ENCODE measurements around the gene UCK2. TPM values are rescaled to one million over a fixed set of nuclear protein-coding genes. Genes with fewer than 3 reads are reported as not detected.
A peak's percentile ranks its signal among the peaks of the same experiment; 100 is the strongest.

Gene UCK2
- total RNA-seq, 1 experiment from 2014 or later: 84.2 TPM

GRCh38 chr1:165875171-165875570 lies 47.8 kb downstream of the UCK2 start:
- no peak overlapping the region for H3K27ac ChIP-seq
- H3K36me3 ChIP-seq: peaks cover 4% of the 10 kb centered on the region
- peaks cover 7% of the 10 kb centered on the region; the same call in 1 of the 2 replicates for H3K4me1 ChIP-seq
- no peaks in the 10 kb centered on the region for H3K27me3 ChIP-seq
- H3K9me3 ChIP-seq (replicated peaks): no peaks in the 10 kb centered on the region
- H3K4me3 ChIP-seq: no peak overlapping the region
- no peak for DNase-seq

- H3K9me3 ChIP-seq (replicated peaks): no peaks in the 10 kb centered on the region
- H3K27me3 ChIP-seq: no peaks in the 10 kb centered on the region
- no peak overlapping the region for H3K27ac ChIP-seq
- peaks cover 4% of the 10 kb centered on the region for H3K36me3 ChIP-seq
- H3K4me3 ChIP-seq: no peak overlapping the region
- H3K4me1 ChIP-seq: peaks cover 5% of the 10 kb centered on the region; the same call in 1 of the 2 replicates
- no peak for DNase-seq
Observed at GRCh38 chr1:165875604-165876003, 48.2 kb downstream of the UCK2 start.

GRCh38 chr1:165876121-165876520 lies 48.7 kb downstream of the UCK2 start:
- Histone ChIP-seq H3K4me1 (no peaks in the 10 kb centered on the region; the same call in 1 of the 2 replicates), H3K36me3 (peaks cover 4% of the 10 kb centered on the region), H3K27ac (no peak overlapping the region), H3K4me3 (no peak overlapping the region), H3K27me3 (no peaks in the 10 kb centered on the region), H3K9me3 (replicated peaks) (no peaks in the 10 kb centered on the region)
- DNase-seq: no peak

DNA sequence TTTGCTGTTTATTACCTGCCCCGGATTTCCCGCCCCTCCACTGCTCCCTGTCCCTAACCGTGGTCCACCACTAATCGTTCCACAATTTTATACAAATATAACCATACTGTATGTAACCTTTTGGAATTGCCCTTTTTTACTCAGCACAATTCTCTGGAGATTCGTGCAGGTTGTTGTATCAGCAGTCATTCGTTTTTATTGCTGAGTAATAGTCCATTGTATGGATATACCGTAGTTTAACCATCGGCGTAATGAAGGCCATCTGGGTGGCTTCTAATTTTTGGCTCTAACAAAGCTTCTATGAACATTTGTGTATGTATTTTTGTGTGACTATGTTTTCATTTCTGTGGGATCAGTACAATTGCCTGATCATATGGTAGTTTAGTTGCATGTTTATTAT lies 50.0 kb downstream of the UCK2 start:
- Histone ChIP-seq H3K27me3 (no peaks in the 10 kb centered on the region), H3K27ac (no peak overlapping the region), H3K4me3 (no peak overlapping the region), H3K4me1 (no peaks in the 10 kb centered on the region), H3K36me3 (peaks cover 4% of the 10 kb centered on the region), H3K9me3 (replicated peaks) (no peaks in the 10 kb centered on the region)
- no peak for DNase-seq

DNA sequence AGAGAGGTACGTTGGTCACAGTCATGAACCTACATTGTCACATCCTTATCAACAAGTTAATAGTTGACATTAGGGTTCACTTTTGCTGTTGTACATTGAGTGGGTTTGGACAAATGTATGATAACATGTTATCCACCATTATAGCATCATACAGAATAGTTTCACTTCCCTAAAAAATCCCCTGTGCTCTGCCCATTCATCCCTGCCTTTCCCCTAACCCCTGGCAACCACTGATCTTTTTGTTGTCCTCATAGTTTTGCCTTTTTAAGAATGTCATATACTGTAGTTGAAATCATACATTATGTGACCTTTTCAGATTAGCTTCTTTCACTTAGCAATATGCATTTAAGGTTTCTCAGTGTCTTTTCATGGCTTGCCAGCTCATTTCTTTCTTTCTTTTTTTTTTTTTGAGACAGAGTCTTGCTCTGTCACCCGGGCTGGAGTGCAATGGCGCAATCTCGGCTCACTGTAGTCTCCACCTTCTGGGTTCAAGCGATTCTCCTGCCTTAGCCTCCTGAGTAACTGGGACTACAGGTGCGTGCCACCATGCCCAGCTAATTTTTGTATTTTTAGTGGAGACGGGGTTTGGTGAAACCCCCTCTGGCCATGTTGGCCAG lies 50.6 kb downstream of the UCK2 start:
- no peaks in the 10 kb centered on the region for H3K27me3 ChIP-seq
- H3K4me1 ChIP-seq: no peaks in the 10 kb centered on the region; the same call in 1 of the 2 replicates
- H3K27ac ChIP-seq: no peak overlapping the region
- DNase-seq: no peak
- H3K36me3 ChIP-seq: peaks cover 4% of the 10 kb centered on the region
- H3K9me3 ChIP-seq (replicated peaks): no peaks in the 10 kb centered on the region
- no peak overlapping the region for H3K4me3 ChIP-seq

DNA sequence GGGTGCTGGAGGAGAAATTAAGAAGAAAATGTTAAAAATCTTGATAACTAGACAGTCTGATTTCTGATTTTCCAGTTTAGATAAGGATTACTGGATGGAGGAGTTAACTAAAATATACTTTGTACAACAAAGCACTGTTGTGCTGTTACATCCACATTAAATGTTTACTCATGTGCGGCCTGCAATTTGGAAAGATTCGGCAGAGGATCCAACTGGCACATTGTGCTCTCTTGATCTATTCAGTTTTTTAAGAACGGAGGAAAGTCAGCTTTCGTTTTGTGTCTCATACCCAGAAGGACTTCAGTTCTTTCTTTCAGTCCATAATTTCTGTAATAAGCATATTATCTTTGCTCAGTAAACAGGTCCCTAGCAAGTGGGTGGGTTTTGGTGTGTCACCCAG lies 52.5 kb downstream of the UCK2 start:
- Histone ChIP-seq H3K36me3 (peaks cover 4% of the 10 kb centered on the region), H3K27me3 (no peaks in the 10 kb centered on the region), H3K4me1 (peaks cover 14% of the 10 kb centered on the region), H3K9me3 (replicated peaks) (no peaks in the 10 kb centered on the region), H3K4me3 (no peak overlapping the region), H3K27ac (no peak overlapping the region)
- no peak for DNase-seq

DNA sequence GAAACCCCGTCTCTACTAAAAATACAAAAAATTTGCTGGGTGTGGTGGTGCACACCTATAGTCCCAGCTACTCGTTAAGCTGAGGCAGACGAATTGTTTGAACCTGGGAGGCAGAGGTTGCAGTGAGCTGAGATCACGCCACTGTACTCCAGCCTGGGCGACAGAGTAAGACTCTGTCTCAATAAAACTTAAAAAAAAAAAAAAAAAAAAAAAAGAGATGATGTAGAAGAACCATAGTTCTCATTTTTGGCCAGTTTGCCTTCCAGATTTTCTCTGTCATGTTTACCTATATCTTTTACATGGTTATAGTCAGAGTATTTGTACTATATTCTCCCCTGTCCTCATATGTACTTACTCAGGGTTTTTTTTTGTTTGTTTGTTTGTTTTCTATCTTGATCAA lies 53.6 kb downstream of the UCK2 start:
- Histone ChIP-seq H3K36me3 (peaks cover 5% of the 10 kb centered on the region), H3K27ac (no peak overlapping the region), H3K27me3 (no peaks in the 10 kb centered on the region), H3K4me3 (no peak overlapping the region), H3K4me1 (peaks cover 24% of the 10 kb centered on the region), H3K9me3 (replicated peaks) (no peaks in the 10 kb centered on the region)
- DNase-seq: no peak

DNA sequence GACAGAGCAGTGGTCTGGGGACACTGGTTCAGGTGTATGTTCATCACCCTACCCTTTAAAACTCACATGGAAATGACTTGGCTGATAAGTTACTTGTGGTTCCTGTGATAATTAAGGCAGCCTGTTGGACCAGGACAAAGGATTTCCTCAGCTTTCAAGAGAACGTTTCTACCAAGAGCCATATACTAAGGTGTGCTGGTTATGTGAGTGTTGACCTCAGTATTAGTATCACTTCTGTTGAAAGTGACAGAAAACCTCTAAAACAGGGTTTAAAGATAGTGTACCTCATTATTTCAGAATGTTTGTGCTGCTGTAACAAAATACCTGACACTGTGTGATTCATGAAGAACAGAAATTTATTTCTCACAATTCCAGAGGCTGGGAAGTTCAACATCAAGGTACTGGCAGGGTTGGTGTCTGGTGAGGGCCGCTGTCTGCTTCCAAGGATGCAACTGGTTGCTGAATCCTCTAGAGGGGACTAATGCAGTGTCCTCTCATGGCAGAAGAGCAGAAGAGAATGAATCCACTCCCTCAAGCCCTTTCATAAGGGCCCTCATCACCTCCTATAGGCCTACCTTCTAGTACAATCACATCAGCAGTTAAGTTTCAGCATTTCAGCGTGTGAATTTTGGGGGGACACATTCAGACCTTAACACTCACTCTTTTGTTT lies 54.9 kb downstream of the UCK2 start:
- no peak for DNase-seq
- H3K9me3 ChIP-seq (replicated peaks): no peaks in the 10 kb centered on the region
- peaks cover 6% of the 10 kb centered on the region for H3K36me3 ChIP-seq
- no peak overlapping the region for H3K4me3 ChIP-seq
- no peak overlapping the region for H3K27ac ChIP-seq
- H3K4me1 ChIP-seq: peaks cover 24% of the 10 kb centered on the region
- no peaks in the 10 kb centered on the region for H3K27me3 ChIP-seq

DNA sequence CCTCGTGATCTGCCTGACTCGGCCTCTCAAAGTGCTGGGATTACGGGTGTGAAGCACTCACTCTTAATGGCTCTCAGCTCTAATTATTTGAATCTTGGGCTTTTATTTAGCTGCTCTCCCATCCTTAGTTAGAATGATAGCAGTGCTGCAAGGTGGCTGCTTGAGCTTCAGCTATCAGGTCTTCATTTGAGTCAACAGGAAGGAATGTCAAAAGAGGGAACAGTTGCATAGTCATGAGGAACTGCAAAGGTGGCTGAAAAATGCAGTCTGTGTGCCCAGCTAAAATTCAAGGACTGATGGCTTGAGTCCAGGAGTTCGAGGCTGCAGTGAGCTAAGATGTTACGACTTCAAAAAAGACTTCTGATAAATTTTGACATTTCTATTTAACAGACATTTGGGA lies 55.6 kb downstream of the UCK2 start:
- H3K4me1 ChIP-seq: peaks cover 24% of the 10 kb centered on the region
- H3K4me3 ChIP-seq: no peak overlapping the region
- no peaks in the 10 kb centered on the region for H3K9me3 ChIP-seq (replicated peaks)
- H3K27me3 ChIP-seq: no peaks in the 10 kb centered on the region
- H3K27ac ChIP-seq: no peak overlapping the region
- H3K36me3 ChIP-seq: peaks cover 6% of the 10 kb centered on the region
- DNase-seq: no peak

DNA sequence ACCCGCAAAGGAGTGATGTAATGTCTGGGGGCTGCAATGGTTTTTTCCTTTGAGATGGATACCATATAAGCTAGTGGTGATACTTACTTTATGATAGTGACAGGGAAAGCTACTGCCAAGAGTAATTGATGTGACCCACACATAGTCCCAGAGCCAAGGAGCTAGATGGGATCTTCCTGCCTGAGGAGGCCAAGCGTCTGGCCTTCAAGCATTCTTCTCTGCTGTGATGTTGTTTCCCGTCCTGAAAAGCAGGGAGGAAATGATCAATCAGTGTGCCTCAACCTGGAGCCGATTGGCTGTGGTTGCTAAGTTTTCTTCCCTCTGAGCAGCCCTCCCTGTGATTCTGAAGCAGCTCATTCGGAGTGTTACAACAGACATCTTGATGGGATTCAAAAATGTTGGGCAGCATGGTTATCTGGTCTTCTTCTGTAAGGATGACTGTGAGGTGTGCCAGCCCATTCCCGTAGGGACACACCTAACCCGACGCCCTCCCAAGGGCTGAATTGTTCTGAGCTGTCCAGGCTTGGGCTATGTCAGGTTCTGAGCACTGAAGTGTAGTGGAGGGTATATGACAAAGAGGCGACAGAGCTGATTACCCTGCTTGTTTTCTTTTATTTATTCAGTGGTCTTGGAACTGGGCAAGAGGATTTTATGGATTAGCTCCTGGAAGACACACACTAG lies 56.7 kb downstream of the UCK2 start:
- H3K27ac ChIP-seq: peak overlapping the region; percentile 72
- H3K36me3 ChIP-seq: peaks cover 2% of the 10 kb centered on the region; the same call in 1 of the 2 replicates
- no peak overlapping the region for H3K4me3 ChIP-seq
- peaks cover 24% of the 10 kb centered on the region for H3K4me1 ChIP-seq
- no peaks in the 10 kb centered on the region for H3K27me3 ChIP-seq
- no peaks in the 10 kb centered on the region for H3K9me3 ChIP-seq (replicated peaks)
- DNase-seq: no peak

DNA sequence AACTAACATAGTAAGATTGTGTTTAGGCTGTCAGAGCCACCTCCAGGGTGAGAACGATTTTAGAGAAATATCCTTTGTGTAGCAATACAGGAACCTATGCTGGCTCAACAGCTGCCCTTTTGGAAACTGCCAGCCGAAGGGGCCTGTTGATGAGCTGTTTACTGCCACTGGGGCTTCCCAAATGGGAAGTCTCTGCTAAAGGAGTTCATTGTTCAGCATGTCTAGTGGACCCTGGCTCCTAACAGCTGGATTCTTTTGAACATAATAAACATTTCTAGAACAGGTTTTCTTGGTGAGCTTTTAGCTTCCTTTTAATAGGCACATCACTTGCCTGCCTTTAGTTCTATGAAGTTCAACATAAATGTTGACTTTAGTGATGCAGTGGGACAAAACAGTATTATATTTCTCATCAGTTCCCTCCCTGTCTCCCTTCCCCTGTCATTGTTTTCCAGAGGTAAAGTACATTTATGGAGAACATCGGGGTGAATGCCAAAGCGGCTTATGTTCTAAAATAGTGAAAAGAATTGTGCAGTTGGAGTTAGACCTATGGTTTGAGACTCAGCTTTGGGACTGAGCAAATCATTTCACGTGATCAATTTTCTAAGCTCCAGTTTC lies 57.4 kb downstream of the UCK2 start:
- H3K4me1 ChIP-seq: peaks cover 24% of the 10 kb centered on the region
- 0 out of 2 replicates have a peak, but pooled peaks cover 2% of the 10 kb centered on the region for H3K36me3 ChIP-seq
- H3K4me3 ChIP-seq: no peak overlapping the region
- H3K27me3 ChIP-seq: no peaks in the 10 kb centered on the region
- peak overlapping the region; percentile 72 for H3K27ac ChIP-seq
- DNase-seq: peak; percentile 79 to 92
- H3K9me3 ChIP-seq (replicated peaks): no peaks in the 10 kb centered on the region

GRCh38 chr1:165885305-165885694 lies 57.9 kb downstream of the UCK2 start:
- peak in 1 of 2 experiments; percentile 15 for DNase-seq
- peak overlapping the region; percentile 72 for H3K27ac ChIP-seq
- peaks cover 24% of the 10 kb centered on the region for H3K4me1 ChIP-seq

GRCh38 chr1:165886193-165886592 lies 58.8 kb downstream of the UCK2 start:
- H3K27ac ChIP-seq: no peak overlapping the region
- peaks cover 24% of the 10 kb centered on the region for H3K4me1 ChIP-seq
- H3K36me3 ChIP-seq: peaks cover 10% of the 10 kb centered on the region; the same call in 1 of the 2 replicates
- DNase-seq: no peak
- H3K9me3 ChIP-seq (replicated peaks): no peaks in the 10 kb centered on the region
- no peaks in the 10 kb centered on the region for H3K27me3 ChIP-seq
- no peak overlapping the region for H3K4me3 ChIP-seq

More at GRCh38 chr1:165885305-165885694, 57.9 kb downstream of the UCK2 start:
- H3K9me3 ChIP-seq (replicated peaks): no peaks in the 10 kb centered on the region
- 0 out of 2 replicates have a peak, but pooled peaks cover 4% of the 10 kb centered on the region for H3K36me3 ChIP-seq
- H3K4me3 ChIP-seq: no peak overlapping the region
- H3K27me3 ChIP-seq: no peaks in the 10 kb centered on the region

GRCh38 chr1:165886983-165887382 lies 59.6 kb downstream of the UCK2 start:
- peaks cover 24% of the 10 kb centered on the region for H3K4me1 ChIP-seq
- no peaks in the 10 kb centered on the region for H3K9me3 ChIP-seq (replicated peaks)
- H3K4me3 ChIP-seq: no peak overlapping the region
- H3K36me3 ChIP-seq: peaks cover 14% of the 10 kb centered on the region
- no peaks in the 10 kb centered on the region for H3K27me3 ChIP-seq
- peak in 1 of 2 experiments; percentile 30 for DNase-seq
- no peak overlapping the region for H3K27ac ChIP-seq

All from SJCRH30 (cell line).